GM21526 (cell line): Measurements from ENCODE around the gene PRLR.
A peak's percentile ranks its signal among the peaks of the same experiment; 100 is the strongest.

Experiments used
- ATAC-seq: cut with Tn5 transposase; IDR thresholded peaks from one replicate; pipeline ENCODE4 v1.9.1; 2021; ENCODE audit warnings: moderate library complexity; ENCODE audit not compliant: unreplicated experiment, low FRiP score

PRLR gene

DNA sequence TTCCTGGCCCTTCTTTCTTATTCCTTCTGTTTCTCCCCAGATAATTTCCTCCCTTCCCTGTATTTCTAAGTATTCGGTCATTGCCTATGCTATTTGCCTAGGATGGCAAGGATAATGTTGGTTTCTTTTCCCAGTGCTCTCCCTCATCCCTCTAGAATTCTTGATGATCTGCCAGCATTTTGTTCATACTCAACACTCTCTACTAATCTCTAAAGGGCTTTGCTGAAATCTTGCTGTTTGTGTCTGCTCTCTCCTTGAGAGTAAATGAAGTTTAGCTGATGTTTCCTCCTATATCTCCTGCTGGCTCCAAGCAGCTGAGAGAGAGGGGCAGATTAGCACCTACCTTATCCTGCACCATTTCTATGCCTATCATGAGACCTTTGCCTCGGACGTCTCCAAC is 220.6 kb downstream of the PRLR start:
- no peak for ATAC-seq

DNA sequence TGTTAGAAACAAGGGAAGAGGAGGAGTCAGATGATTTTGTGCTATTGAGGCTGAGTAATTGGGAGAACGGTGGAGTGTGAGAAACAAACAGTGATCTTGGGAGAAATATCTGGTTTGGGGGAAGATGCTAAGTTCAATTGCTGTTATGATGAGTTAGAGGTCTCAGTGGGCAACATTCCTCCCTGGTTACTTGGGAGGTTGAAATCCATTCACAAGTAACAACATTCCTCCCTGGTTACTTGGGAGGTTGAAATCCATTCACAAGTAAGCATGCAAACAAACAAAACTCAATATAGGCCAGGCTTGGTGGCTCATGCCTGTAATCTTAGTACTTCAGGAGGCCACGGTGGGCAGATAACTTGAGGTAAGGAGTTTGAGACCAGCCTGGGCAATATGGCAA is 221.3 kb downstream of the PRLR start:
- ATAC-seq = no peak

DNA sequence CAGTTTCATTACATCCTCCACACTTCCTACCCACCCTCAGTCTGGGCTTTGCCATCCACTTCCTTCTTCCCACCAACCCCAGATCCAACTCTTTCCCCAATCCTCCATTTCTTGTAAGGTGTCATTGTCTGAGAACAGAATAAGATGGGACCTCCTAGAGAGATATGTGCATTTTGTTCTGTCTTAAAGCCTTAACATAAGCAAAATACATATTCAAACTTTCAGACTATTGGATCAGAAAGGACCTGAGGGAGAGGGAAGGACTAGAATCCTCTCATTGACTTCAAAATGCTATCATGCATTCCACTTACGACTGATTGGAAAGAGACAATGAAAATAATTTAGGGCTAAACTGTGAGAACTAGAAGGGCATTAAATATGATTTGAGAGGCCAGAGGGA is 225.5 kb downstream of the PRLR start:
- no peak for ATAC-seq

DNA sequence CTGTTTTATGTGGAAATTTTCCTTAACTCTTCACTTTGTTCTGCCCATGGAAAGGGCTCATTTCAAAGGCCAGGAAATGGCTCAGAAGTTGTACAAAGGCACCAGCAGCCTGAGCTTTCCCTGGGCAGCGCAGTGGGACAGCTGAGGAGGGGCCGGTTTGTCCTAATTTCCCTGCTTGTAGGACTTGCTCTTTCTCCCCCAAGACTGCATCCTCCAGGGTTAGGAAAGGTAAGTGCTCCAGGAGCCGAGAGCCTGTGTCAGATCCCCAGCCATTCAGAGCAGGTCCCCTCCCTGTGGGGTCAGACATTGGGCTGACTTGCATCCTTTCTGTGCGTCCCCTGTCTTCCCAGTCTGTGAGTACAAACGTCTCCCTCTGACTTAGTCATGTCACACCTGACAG is 226.1 kb downstream of the PRLR start:
- ATAC-seq = no peak

DNA sequence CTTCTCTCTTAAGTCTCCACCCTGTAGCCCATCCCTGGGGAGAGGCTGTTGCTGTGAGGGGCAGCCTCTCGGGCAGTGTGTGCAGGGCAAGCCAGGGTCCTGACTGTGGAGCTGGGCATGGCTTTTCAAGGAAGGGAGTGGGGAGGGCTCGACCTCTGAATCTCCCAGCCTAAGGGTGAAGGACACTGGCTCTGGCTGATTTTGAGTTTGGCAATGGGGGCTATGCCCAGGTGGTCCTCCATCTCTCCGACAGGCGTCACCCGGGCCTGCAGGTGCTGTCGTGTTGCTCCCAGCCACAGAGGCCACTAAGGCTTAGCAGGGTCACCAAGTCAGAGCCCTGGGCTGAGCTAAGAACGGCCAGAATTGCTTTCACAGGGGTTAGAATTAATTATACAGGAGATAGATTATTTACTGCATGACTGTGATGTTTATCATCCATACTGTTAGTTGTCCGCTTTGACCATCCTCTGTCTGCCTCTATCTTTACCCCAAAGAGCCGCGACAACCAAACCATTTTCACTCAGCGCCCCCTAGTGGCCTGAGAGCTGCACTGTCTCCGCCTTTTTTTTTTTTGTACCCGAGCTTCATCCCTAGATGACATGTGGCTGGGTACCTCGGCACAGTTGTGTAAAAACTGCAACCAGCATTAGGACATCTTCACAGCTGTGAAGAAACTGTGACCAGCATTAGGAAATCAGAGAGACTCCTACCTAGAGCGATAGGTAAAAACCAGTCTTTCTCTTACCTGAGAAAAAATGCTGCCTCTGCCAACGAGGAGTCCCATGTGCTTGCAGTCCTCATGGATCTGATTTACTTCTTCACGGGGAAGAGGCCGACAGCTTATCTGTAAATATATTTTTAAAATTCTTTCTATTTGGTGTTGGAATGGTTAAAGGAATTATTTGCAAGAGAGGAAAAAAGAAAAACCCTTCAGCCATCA is 227.0 kb downstream of the PRLR start:
- peak; percentile 90 for ATAC-seq

DNA sequence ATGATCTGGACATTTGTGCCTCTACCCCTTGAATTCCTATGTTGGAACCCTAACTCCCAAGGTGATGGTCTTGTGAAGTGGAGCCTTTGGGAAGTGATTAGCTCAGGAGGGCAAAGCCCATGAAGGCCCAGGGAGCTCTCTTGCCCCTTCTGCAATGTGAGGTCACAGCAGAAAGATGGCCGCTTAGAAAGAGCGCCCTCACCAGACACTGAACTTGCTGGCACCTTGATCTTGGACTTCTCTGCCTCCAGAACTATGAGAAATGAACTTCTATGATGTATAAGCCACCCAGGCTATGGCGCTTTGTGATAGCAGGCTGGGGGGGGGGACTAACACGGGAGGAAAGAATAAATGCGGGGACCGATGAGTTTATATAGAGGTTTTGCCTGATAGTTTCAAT is 227.8 kb downstream of the PRLR start:
- no peak for ATAC-seq

DNA sequence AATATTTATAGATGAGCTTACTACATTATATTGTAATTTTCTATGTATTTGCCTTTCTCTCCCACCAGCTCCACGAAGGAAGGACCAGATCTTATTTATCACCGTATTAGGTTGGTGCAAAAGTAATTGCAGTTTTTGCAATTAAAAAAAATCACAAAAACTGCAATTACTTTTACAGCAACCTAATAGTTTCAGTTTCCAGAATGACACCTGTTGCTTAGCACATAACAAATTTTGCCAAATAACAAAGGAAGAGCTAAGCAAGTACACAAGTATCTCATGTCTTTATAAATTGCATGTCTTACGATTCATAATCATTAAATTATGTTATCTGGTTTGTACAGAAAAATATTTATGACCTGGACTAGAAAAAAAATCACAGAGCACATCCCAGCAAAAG is 228.4 kb downstream of the PRLR start:
- ATAC-seq = no peak
